Activated CD8-positive, alpha-beta memory T cell treated with anti-CD3 and anti-CD28 coated beads for 36 hours (primary cell): ENCODE measurements around the gene FAM20C. TPM values are rescaled to one million over a fixed set of nuclear protein-coding genes. Genes with fewer than 3 reads are reported as not detected.
"Not testable (repeated sequence)": the region's sequence is repeated elsewhere in the genome, so short reads cannot be mapped to it uniquely, and the experiment has no call there.

Source experiments
- CTCF ChIA-PET: fragments of 350-600 bp; sonication (Branson Sonifier 250); formaldehyde crosslinking; loops from one replicate; lab custom pipeline; 2021; ENCODE audit warnings: antibody characterized with exemption; lab: Charles Lee
- POLR2A ChIA-PET: fragments of 350-600 bp; sonication (Branson Sonifier 250); formaldehyde crosslinking; loops from one replicate; lab custom pipeline; 2021; ENCODE audit warnings: antibody characterized with exemption; lab: Charles Lee
- total RNA-seq, 2 experiments: library from RNA; stranded (reverse); gene quantifications; one replicate each; pipeline ENCODE4 v1.2.3, GENCODE V29; 2021

FAM20C gene
- total RNA-seq, 2 experiments from 2014 or later, result 0.74 to 1.5 TPM

DNA sequence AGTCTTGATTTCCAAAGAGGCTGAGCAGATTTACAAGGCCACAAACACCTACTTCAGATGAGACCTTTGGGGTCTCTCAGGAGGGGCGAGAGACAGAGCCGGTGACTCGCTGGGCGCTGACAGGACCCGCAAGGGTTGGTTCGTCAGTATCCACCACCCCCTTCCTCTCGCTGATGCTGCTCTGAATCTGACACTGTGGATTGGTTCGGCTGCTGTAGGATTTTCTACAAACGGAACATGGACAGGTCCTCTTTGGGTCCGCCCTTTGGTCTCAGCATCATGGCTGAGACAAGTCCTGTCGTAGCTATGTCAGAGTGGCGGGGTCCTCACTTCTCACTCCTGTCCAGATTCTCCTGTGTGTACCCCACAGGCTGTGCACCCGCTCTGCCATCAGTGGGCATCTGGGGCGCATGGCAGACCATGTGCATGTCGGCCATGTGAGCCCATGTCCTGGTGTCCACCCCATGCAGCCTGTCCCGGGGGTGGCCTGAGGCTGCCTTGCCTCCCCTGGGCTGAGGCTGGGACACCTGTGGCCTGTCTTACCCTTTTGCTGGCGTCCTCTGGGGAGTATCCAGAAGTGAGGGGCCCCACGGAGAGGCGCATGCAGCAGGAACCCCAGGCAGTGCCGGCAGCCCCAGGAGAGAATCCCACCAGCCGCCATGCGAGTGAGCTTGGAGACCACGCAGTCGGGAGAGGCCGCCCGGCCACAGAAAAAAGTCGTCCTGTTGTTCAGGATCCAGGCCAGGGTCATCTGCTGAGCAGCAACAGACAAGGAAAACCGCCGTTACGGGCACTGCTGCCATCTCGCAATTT lies 21.6 kb upstream of the FAM20C start:
- ChIA-PET POLR2A (no interaction called here), CTCF (no interaction called here)

DNA sequence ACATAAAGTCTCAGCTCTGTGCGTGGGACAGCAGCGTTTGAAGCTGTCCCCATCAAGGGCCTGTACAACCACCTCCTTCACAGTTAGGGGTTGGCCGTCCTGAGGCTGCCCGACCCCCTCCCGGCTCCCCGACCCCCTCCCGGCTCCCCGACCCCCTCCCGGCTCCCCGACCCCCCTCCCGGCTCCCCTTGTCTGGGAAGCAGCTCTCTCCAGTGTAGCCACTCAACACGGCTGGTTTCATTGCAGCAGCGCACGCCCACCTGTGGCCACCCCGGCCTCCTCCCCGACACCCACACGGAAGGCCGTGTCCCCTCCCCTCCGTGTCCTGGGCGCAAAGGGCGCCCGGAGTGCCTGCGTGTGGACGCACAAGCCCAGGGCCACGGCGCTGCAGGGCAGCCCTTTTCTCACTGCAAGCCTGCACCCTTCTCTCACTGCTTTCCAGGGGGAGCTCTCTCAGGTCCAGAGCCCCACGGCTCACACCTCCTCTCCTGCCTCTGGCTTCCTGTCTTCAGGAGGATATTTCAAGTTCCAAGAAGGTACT lies 20.9 kb upstream of the FAM20C start:
- ChIA-PET POLR2A (no interaction called here), CTCF (no interaction called here)

DNA sequence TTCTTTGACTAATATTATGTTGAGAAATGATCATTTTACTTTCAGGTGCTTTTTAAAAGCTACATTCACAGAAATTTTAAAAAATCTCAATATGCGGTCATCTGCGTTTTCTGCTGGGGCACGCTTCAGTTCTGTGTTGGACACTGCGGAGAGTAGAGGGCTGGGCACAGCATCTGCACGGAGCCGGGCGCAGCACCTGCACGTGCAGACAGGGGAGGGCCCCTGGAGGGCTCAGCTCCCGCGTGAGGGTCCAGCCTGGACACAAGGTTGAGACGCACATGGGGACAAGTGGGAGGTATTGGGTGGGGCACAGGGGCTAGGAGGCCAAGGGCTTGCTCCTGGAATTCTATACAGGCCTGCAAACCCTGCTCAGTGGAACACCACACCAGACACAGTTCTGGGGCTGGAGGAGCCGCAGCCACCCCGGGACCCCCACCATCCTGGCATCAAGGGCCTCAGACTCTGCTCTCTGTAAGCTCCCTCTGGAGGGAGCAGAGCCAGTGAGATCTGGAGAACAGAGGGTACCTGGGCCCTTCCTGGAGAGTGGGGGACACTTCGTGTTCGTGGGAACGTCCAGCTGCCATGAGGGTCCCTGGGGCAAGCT lies 20.4 kb upstream of the FAM20C start:
- ChIA-PET POLR2A (no interaction called here), CTCF (no interaction called here)

DNA sequence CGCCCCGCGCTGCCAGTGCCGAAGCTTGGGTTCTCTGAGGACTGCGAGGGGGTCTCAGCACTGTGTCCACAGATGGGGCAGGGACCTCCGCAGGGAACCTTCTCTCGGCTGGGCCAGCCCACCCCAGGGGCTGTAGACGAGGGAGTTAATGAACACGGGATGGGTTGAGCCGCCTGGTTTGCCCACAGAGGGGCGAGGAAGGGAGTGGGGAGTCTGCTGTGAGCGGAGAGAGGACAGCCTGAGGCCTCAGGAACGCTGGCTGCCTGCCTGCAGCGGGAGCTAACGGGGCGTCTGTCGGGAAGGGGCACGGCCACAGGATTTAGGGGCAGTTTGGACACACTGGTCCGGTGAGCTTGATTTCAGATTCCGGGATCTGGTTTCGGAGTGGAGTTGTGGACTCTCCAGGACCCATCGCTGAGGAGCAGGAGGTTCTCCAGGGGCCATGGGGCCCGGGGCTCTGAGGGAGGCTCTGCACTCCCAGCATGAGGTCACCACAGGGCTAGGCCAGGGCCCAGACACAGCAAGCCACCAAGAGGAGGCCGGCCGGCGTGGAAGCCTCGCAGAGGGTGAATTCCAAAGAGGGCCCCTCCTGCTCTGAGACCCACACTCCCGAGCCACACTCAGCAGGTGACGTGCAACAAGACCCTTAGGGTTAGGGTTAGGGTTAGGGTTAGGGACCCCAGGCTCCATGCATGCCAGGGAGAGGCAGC lies 19.0 kb upstream of the FAM20C start:
- ChIA-PET POLR2A (no interaction called here), CTCF (no interaction called here)

DNA sequence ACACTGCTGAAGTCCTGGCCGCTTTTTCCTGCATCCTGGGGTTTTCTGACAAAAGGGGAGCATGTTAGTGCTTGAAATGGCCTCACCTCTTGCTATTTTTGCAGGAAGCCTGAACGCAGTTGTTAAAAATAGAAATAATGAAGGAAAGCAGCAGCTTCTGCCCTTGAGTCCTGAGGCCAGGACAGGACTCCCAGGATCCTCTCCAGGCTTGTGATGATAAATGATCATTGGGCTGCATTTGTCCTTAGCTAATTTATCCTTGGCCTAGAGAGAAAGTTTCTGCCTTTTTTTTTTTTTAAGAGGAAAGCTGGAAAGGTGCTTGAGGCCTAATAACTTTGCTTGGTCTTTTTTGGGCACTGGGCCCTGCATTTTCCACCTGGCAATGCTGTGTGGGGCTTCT lies 17.7 kb upstream of the FAM20C start:
- POLR2A ChIA-PET, result no interaction called here

DNA sequence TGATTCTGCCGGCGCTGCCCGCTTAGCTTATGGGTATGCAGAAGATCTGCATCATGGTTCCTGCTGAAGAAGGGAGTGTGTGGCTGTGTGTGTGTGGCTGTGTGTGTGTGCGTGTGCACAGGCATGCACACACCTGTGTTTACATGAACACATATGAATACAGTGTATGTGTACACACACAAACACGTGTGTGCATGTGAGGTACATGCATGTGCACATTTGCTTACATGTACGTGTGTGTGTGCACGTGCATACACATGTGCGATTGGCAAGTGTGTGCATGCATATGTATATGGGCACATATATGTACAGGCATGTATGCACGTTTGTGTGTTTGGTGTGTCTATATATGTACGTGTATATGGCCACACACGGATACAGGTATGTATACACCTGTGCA lies 16.4 kb upstream of the FAM20C start:
- CTCF ChIA-PET, result no interaction called here
- POLR2A ChIA-PET, result no interaction called here

More for the DNA sequence above, 17.7 kb upstream of the FAM20C start:
- CTCF ChIA-PET, result no interaction called here

DNA sequence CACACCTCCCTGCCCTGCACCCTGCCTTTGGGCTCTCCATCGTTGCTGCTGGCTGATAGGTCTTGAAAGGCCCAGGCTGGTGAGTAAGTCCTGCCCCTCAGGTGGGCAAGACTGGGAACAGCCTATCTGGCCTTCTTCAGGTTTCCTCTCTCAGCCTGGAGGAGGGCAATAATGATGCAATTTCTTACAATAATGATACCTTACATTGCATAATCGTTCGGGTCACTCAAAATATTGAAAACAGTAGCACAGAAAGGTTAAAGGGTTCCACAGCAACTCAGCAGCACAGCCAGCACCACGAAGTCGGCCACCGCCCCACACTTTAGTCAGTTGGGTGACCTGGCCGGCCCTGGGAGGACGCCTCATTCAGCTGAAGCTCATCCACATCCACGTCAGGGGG lies 16.0 kb upstream of the FAM20C start:
- POLR2A ChIA-PET, result no interaction called here
- CTCF ChIA-PET, result no interaction called here

DNA sequence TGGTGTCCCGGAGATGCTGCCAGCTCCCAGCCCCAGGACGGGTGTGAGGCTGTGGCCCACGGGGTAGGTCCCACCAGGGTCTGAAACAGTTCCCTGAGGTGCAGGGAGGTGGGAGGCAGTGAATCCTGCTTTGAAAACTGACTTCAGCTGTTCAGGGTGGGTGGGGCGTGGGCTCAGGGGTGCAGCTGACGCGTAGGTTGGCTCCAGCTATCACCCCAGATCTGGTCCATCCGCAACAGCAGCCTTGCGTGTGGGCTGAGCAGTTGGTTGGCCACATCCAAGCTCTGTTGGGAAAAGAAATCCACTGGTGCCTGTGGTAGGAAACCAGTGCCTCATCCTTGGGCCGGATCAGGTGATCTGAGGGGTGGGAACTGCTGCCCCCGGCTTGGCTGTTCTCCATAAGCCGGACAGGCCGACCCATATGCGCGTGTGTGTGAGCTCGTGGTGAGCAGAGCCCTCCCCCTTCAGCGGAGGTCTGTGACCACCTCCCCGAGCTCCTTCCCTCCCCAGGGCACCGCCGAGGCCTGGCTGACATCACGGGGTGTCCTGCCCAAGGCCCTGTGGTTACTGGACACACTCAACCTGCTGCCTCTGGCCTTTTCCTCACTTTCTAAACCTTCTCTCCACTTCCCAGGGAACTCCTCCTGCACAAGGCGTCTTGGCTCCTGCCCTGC lies 15.4 kb upstream of the FAM20C start:
- ChIA-PET CTCF (no interaction called here), POLR2A (no interaction called here)

DNA sequence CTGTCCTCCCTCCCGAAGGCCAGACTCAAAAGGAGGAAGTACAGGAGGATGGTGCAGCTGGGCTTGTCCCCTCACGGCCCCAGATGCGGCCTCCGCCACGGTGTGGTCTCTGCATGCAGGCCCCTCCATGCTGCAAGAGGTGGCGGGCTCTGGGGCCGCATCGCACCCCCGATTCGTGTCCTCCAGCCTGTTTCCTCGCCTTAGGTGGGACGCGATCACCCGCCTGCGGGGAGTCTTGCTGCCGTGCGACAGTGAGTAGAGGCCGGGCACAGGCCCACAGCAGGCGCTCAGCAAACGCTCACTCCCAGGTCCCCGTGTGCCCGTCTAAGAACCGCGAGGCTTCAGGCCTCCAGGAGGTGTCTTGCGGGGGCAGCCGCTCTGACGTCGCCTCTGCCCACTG lies 13.9 kb upstream of the FAM20C start:
- CTCF ChIA-PET, result no interaction called here
- POLR2A ChIA-PET, result no interaction called here

DNA sequence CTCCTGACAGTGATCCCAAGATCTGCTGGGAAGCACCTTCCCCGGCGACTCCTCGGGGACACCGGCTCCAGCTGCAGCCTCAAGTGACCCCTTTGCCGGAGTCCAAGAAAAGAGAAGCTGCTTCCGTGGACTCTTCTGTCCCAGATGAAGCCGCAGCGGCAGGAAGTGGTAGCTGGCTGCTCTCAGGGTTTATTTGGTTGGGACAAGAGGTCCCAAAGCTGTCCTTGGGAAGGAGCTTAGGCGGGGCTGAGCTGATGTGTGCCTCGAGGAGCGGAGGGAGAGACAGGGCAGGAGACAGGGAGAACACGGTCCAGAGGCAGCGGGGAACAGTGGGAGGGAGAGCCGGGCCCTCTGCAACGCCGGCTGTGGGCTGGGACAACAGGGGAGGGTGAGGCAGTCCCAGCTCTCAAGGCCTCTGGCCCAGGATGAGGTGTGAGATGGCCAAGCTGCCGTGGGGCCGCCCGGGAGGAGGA lies 13.1 kb upstream of the FAM20C start:
- ChIA-PET POLR2A (no interaction called here), CTCF (no interaction called here)

DNA sequence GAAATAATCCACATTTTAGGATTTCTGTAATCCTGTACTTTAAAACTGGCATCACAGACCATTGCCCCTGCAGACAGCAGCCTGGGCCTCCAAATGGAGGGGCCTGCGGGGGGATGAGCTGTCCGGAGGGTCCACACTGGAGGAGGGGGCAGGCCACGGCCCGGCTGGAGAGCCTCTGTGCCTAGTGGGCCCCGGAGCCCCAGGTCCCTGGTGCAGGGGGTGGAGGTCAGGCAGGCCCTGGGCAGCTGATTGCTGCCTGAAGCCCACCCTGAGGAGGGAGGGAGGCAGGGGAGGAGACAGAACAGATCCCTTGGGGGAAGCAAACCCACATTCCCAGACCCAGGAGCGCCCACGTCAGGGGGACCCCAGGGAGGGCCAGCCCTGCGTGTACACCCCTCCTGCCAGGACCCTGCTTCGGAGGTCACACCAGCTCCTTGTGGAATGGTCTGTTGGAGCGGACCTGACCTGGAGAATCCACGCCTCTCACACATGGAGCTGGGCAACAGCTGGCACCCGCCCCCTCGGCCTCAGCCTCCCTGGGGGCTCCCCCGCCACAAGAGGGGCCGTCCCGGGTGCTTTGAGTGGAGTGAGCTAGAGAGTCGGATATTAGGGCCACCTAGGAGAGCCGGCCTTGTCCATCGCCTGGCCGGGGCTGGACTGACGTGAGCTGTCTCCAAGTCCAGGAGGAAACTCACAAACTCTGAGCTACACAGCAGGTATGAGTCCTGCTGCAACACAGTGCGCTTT lies 12.2 kb upstream of the FAM20C start:
- ChIA-PET CTCF (no interaction called here), POLR2A (no interaction called here)

DNA sequence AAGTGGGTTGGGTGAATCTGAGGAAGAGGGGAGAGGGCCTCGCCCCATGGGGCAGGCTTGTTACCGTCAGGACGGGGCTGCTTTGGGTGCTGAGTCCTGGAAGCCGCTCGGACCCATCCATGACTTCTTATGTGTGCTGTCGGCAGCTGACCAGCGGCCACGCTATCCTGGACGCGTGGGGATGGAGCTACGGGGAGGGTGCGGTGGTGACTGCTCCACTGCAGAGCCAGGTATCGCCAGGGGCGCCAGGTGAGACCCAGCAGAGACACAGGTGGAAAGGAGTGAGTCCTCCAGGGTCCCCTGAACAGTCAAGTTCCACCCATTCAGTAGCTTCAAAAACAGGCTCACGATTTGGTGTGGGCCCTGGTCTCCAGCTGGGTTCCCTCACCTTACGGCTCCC lies 10.6 kb upstream of the FAM20C start:
- CTCF ChIA-PET, result no interaction called here

DNA sequence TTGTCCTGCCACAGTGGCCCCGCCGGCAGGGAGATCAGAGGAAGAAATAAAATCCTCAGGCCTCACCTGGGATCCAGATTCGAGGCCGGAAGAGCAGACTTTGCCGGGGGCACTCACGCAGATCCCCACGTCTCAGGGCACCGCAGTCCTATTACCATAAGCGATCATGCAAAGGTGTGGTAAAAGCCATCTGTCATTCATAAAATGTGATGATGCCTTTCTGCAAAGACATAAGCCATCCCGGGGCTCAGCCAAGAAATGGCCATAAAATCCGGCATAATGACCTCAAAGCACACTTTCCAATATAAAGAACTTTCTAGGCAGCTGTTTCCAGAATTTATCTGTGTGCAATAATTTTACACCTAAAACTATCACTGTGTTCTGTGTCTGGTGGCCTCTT lies 9.9 kb upstream of the FAM20C start:
- POLR2A ChIA-PET, CTCF ChIA-PET: not testable (repeated sequence)

More for the DNA sequence above, 10.6 kb upstream of the FAM20C start:
- POLR2A ChIA-PET, result no interaction called here

DNA sequence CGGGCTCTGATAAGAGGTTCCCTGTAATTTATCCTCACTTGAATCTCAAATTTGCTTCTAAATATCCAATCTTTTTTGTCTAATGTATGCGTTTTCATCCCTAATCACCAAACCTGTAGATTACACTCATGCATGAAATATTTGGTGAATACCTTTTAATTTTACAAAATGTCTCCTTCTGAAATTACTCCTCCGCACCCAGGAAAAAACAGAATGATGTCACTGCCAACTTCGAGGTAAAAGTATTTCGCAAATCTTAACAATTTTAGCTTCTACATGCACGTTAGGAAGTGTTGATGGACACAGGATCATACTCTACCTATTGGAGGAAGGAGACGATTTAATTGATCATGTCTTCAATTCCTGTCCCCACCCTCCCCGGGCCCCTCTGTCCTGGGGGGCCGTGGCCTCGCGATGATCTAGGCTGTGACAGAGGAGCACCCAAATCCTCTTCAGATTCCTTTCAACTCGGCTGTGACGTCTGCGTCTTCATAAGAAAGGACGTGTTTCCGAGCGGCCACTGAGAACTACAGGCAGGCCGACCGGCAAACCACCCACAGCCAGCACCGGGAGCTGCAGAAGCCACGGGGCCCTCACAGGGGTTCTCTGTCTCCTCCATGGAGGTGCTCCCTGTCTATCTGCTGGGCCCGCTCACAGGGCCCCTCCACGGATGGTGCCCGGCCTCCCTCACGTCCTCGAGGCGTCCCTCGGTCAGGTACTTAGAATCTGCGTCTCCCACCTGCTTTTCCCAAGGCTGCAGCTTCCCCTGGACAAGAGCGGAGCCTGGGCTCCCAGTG lies 8.7 kb upstream of the FAM20C start:
- ChIA-PET POLR2A (no interaction called here), CTCF (no interaction called here)

DNA sequence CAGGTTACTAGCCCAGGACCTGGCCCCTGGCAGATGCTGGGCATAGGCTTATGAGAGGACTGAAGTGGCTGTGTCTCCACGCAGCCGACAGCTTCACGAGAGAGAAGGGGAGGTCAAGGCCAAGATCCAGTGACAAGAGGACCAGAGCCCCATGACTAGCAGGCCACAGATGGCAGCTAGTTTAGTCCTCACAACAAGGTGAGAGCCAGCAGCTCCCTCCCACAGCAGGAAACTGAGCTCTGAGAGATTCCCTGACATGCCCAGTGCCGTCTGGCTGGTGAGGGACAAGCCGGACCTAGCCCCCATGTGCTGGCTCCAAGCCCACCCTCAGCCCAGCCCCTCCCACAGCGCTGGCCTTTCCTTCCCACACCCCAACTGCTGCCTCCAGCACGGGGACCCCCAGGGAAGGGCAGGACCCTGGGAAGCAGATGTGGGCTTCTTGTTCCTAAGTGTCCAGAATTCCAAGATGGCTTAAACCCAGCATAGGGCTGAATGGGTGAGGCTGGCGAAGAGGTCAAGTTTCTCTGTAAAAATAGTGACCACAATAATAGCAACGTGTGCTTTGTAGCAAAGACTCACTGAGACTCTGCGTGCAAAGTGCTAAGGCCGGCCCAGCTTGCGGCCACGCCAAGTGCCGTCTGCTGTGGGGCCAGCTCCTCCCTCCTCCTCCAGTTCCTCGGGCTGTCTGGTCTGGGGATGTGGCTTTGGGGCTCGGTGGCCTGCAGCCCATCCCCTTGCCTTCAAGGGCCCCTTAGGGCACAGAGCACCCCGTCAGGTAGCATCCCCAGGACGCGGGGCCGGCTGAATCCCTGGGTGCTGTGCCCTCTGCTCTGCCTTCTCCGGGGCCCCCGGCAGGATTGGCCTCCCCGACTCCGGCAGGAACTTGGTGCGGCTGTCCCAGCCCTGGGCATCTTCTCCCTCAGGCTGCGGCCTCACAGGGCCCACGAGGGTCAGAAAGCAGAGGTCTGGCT lies 7.8 kb upstream of the FAM20C start:
- CTCF ChIA-PET, result no interaction called here
- POLR2A ChIA-PET, result no interaction called here

DNA sequence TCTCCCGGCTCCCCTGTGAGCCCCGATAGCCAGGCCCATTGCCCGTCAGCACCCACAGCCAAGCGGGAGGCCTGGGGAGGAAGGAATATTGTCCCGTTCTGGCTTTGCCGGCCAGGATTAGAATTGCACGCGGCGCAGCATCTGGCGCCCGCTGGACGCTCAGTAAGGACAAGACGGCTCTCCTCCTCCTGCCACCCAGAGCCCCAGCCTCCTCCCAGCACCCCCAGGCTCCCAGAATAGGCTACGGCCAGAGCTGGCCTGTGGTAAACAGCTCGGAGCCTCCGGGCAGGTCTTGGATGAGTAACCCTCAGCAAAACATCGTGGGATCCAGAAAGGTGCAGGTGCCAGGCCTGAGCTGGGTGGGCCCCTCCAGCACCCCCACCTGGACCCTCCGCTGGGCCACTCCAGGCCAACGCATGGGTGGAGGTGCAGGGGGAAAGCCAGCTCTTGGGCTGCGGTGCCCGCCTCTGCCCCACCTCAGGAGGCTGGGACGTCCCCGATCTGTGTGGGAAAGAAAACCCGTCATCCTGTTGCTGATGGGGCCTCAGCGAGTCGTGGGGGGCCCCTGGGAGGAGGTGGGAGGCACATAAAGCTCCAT lies 5.8 kb upstream of the FAM20C start:
- CTCF ChIA-PET, result no interaction called here
- POLR2A ChIA-PET, result no interaction called here
